Panc1 (cell line): ENCODE results near the gene CBX2.

ENCODE experiments used
- POLR2AphosphoS5 ChIP-seq: IDR thresholded peaks from 2 replicates; pipeline ENCODE4 v1.6.1; 2012; ENCODE audit warnings: mild to moderate bottlenecking, low read depth, low read length, moderate library complexity
- TF ChIP-seq, protein P1 (sequence below): fragments of 450-650 bp; IDR thresholded peaks from 2 replicates; pipeline ENCODE4 v1.5.1; 2017; ENCODE audit warnings: mild to moderate bottlenecking
- TF ChIP-seq, protein P2 (sequence below), 2 experiments: IDR thresholded peaks; 2 replicates each; pipeline ENCODE4 v1.6.1; 2011 to 2012; ENCODE audit warnings: low read depth in 2 of 2, control low read depth in 1 of 2, low read length in 1 of 2, mild to moderate bottlenecking in 1 of 2, moderate library complexity in 1 of 2; ENCODE audit not compliant: insufficient read depth in 1 of 2

DNA sequence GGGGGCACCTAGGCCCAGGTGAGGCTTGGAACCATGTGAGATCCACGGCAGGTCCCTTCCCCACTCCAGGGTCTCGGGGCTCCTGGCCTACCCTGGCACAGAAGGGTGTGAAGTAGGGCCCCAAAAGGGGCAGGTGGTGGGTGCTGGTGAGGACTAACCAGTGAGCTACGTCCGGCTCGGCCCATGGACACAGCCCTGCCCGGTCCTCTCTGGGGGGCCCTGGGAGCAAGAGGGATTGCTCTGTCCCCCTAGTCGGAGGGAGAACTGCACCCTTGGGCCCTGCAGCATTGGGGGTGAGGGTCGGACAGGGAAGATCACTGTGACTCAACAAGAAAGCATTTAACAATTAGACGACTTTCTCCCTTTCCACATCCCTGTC is 44.3 kb upstream of the CBX2 start:
- TF ChIP-seq, protein P1, sequence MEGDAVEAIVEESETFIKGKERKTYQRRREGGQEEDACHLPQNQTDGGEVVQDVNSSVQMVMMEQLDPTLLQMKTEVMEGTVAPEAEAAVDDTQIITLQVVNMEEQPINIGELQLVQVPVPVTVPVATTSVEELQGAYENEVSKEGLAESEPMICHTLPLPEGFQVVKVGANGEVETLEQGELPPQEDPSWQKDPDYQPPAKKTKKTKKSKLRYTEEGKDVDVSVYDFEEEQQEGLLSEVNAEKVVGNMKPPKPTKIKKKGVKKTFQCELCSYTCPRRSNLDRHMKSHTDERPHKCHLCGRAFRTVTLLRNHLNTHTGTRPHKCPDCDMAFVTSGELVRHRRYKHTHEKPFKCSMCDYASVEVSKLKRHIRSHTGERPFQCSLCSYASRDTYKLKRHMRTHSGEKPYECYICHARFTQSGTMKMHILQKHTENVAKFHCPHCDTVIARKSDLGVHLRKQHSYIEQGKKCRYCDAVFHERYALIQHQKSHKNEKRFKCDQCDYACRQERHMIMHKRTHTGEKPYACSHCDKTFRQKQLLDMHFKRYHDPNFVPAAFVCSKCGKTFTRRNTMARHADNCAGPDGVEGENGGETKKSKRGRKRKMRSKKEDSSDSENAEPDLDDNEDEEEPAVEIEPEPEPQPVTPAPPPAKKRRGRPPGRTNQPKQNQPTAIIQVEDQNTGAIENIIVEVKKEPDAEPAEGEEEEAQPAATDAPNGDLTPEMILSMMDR: no peak
- TF ChIP-seq, protein P2, sequence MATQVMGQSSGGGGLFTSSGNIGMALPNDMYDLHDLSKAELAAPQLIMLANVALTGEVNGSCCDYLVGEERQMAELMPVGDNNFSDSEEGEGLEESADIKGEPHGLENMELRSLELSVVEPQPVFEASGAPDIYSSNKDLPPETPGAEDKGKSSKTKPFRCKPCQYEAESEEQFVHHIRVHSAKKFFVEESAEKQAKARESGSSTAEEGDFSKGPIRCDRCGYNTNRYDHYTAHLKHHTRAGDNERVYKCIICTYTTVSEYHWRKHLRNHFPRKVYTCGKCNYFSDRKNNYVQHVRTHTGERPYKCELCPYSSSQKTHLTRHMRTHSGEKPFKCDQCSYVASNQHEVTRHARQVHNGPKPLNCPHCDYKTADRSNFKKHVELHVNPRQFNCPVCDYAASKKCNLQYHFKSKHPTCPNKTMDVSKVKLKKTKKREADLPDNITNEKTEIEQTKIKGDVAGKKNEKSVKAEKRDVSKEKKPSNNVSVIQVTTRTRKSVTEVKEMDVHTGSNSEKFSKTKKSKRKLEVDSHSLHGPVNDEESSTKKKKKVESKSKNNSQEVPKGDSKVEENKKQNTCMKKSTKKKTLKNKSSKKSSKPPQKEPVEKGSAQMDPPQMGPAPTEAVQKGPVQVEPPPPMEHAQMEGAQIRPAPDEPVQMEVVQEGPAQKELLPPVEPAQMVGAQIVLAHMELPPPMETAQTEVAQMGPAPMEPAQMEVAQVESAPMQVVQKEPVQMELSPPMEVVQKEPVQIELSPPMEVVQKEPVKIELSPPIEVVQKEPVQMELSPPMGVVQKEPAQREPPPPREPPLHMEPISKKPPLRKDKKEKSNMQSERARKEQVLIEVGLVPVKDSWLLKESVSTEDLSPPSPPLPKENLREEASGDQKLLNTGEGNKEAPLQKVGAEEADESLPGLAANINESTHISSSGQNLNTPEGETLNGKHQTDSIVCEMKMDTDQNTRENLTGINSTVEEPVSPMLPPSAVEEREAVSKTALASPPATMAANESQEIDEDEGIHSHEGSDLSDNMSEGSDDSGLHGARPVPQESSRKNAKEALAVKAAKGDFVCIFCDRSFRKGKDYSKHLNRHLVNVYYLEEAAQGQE (IDR thresholded peaks at IDR 0.05; ENCODE audit: insufficient read depth in 1 of 2, low read depth in 2 of 2, low read length in 1 of 2): no peak
- no peak for TF ChIP-seq POLR2AphosphoS5
